ENCODE measurements around the gene SAMD14.

GRCh38 chr17:50087246-50087911 lies 42.6 kb downstream of the SAMD14 start:
- TF ChIP-seq POLR2A (IDR thresholded peaks at IDR 0.05; ENCODE audit: low read length) (no peak), GATA1 (IDR thresholded peaks at IDR 0.05; ENCODE audit: low read depth, low read length) (no peak)
